ENCODE measurements around the gene RBMS3. TPM values are rescaled to one million over a fixed set of nuclear protein-coding genes. Genes with fewer than 3 reads are reported as not detected.

RBMS3 gene
- total and polyA plus RNA-seq, 2 of the 13 experiments (the other 11 are each of a cell fraction or from before 2014, with no cell fraction given): not detected

- no peak for TF ChIP-seq ZNF780A (CRISPR knock-in tag; IDR thresholded peaks at IDR 0.05)
- TF ChIP-seq CEBPZ (IDR thresholded peaks at IDR 0.05; ENCODE audit: low read length): no peak
- TF ChIP-seq SMC3 (IDR thresholded peaks at IDR 0.05; ENCODE audit: low read length): no peak
Observed at GRCh38 chr3:29977360-29977759, 696.5 kb downstream of the RBMS3 start (continued).

- no peak overlapping the region for H3K4me3 ChIP-seq (replicated peaks in 1 of 3; ENCODE audit: insufficient read depth in 1 of 3, low read depth in 2 of 3, low read length in 3 of 3)
- intact Hi-C loops (cut with micrococcal nuclease; ENCODE audit: unreplicated experiment) (no loop called here), in situ Hi-C loops (cut with HindIII; ENCODE audit: extremely low pct_ligation_motif_present, low pct_unique_long_range_greater_than_20kb) (no loop called here)
- no peak overlapping the region for H3K27ac ChIP-seq (ENCODE audit: extremely low read length, insufficient read depth, low read length)
- CTCF ChIA-PET (ENCODE audit: low intra/inter-chr PET ratio, low total read pairs): no interaction called here
- TF ChIP-seq SMAD9 (CRISPR knock-in tag; IDR thresholded peaks at IDR 0.05) (no peak), ZFY (CRISPR knock-in tag; IDR thresholded peaks at IDR 0.05) (no peak), DDIT3 (CRISPR knock-in tag; IDR thresholded peaks at IDR 0.05) (no peak), GMEB1 (CRISPR knock-in tag; IDR thresholded peaks at IDR 0.05; ENCODE audit: borderline replicate concordance) (no peak), U2AF2 (IDR thresholded peaks at IDR 0.05; ENCODE audit: low read depth, low read length) (no peak), ZNF10 (CRISPR knock-in tag; IDR thresholded peaks at IDR 0.05; ENCODE audit: borderline replicate concordance, low read depth) (no peak), ELF4 (CRISPR knock-in tag; IDR thresholded peaks at IDR 0.05; ENCODE audit: borderline replicate concordance) (no peak), SOX6 (IDR thresholded peaks at IDR 0.05) (no peak), SOX6 (CRISPR knock-in tag; IDR thresholded peaks at IDR 0.05) (no peak), KLF9 (CRISPR knock-in tag; IDR thresholded peaks at IDR 0.05; ENCODE audit: low read depth) (no peak)
- POLR2A ChIA-PET: no interaction called here
- H4K20me1 ChIP-seq (ENCODE audit: insufficient read depth, low read length): no peaks in the 10 kb centered on the region
- ATAC-seq (no peak), DNase-seq (ENCODE audit: low spot score) (no peak), FAIRE-seq (no peak)
- no peaks in the 10 kb centered on the region for H3K36me3 ChIP-seq (replicated peaks in 1 of 2; ENCODE audit: control insufficient read depth in 1 of 2, insufficient read depth in 2 of 2, low read length in 2 of 2)
- no peak overlapping the region for H3K4me2 ChIP-seq (ENCODE audit: low read depth, low read length)
- no TSS peak for BruUV-seq (replicated peaks)
- no peaks in the 10 kb centered on the region for H3K79me2 ChIP-seq (ENCODE audit: insufficient read depth, low read length)
- H3K27me3 ChIP-seq (ENCODE audit: control insufficient read depth in 1 of 2, insufficient read depth in 2 of 2, low read length in 2 of 2): no peaks in the 10 kb centered on the region
- H3K4me1 ChIP-seq (ENCODE audit: insufficient read depth, low read length): no peaks in the 10 kb centered on the region
- H3K9ac ChIP-seq (ENCODE audit: insufficient read depth, low read depth, low read length): no peak overlapping the region
- no peaks in the 10 kb centered on the region for H3K9me3 ChIP-seq (ENCODE audit: low read length)
- H2AFZ ChIP-seq (ENCODE audit: low read length): no peak overlapping the region
Observed at GRCh38 chr3:29978036-29978435, 697.2 kb downstream of the RBMS3 start.
